CD1c-positive myeloid dendritic cell (primary cell): Measurements from ENCODE around the gene TRMU.
"Not testable (repeated sequence)": the region's sequence is repeated elsewhere in the genome, so short reads cannot be mapped to it uniquely, and the experiment has no call there.

ENCODE experiments used
- DNase-seq: peaks from one replicate; pipeline ENCODE4 v3.0.0-alpha.2; 2016; ENCODE audit errors: extremely low spot score

Gene TRMU

GRCh38 chr22:46300491-46300890 is 35.0 kb upstream of the TRMU start:
- no peak for DNase-seq

- DNase-seq: no peak
Measured at GRCh38 chr22:46303347-46303965, 32.1 kb upstream of the TRMU start.

DNA sequence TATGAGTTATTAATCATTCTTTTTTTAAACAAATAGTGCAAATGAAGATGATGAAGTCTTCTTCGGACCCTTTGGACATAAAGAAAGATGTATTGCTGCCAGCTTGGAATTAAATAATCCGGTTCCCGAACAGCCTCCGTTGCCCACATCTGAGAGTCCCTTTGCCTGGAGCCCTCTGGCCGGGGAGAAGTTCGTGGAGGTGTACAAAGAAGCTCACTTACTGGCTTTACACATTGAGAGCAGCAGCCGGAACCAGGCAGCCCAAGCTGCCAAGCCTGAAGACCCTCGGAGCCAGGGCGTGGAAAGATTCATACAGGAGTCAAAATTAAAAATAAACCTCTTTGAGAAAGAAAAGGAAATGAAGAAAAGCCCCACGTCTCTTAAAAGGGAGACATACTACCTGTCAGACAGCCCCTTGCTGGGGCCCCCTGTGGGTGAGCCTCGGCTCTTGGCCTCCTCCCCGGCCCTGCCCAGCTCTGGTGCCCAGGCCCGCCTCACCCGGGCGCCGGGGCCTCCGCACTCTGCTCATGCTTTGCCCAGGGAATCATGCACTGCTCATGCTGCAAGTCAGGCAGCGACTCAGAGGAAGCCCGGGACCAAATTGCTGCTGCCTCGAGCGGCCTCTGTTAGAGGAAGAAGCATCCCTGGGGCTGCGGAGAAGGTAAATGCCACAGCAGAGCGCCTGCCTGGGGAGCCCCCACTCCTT is 27.1 kb upstream of the TRMU start:
- no peak for DNase-seq

GRCh38 chr22:46309526-46310085 is 25.9 kb upstream of the TRMU start:
- no peak for DNase-seq

DNA sequence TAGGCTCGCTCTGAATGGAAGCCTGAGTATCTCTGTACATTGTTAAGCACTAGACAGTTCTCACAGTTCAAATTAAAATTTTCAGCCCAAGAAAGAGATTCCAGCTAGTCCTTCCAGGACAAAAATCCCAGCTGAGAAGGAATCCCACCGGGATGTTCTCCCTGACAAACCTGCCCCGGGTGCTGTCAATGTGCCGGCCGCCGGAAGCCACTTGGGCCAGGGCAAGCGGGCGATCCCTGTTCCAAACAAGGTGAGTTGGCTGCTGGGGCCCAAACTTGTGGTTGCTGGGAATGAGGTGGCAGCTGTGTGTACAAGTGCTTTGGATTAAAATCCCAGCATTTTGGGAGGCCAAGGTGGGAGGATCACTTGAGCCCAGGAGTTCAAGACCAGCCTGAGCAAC is 23.5 kb upstream of the TRMU start:
- DNase-seq: no peak

- not testable (repeated sequence) for DNase-seq
Measured at GRCh38 chr22:46312848-46313247, 22.7 kb upstream of the TRMU start.

DNA sequence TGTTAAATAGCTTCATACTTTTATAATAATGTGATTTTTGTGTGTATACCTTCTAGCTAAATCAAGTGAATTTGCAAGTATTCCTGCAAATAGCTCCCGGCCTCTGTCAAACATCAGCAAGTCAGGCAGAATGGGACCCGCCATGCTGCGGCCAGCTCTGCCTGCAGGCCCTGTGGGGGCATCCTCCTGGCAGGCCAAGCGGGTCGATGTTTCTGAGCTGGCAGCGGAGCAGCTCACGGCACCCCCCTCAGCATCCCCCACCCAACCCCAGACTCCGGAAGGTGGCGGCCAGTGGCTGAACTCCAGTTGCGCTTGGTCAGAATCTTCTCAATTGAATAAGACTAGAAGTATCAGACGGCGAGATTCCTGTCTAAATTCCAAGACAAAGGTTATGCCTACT is 19.5 kb upstream of the TRMU start:
- DNase-seq: no peak

- DNase-seq: no peak
Measured at GRCh38 chr22:46317646-46318045, 17.9 kb upstream of the TRMU start.

GRCh38 chr22:46318576-46318975 is 16.9 kb upstream of the TRMU start:
- DNase-seq: no peak

- DNase-seq: no peak
Measured at GRCh38 chr22:46319319-46319718, 16.2 kb upstream of the TRMU start.

DNA sequence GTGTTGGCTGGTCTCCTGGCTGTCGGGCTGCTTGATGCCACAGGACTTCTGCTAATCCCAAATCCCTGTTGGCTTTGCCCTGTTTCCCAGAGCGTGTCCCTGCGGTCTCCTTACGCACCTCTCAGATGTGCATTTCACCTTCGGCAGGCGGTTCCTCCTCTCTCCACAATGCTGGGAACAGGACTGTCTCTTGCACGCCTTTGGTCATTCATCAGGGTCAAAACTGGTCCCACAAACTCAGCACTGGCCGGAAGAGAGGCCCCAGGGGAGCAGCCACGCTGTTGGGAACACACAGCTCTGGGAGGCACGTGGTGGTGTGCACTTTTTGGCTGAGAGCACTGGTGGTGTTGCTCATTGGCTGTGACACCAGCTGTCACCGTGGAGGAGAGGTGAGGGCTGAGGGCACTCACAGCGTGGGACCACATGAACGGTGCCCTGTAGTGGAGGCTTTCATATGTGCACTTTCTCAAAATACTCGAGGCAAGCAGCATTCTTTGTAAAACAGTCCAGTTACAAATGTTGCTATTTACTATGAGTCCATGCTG is 15.3 kb upstream of the TRMU start:
- DNase-seq: no peak

GRCh38 chr22:46320716-46321386 is 14.7 kb upstream of the TRMU start:
- no peak for DNase-seq

- DNase-seq: no peak
Measured at GRCh38 chr22:46322711-46323110, 12.8 kb upstream of the TRMU start.

DNA sequence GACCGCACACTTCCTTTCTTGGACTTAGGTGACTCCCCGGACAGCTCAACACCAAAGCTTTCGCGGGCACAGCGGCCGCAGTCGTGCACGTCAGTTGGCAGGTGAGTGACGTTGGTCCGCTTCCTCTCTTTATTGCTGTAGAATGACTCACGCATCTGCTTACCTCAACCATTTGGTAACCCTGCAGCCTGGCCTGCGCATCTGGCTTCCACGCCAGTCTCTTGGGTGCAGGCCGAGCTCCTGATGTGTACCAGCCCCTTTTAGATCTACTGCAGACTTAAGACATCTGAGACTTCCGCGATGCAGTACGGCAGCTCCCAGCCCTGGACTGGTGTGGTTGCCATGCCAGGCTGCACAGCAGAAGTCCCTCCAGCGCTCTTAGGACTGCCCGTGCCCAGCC is 12.4 kb upstream of the TRMU start:
- DNase-seq: no peak

GRCh38 chr22:46326066-46326680 is 9.3 kb upstream of the TRMU start:
- no peak for DNase-seq

GRCh38 chr22:46327691-46328465 is 7.6 kb upstream of the TRMU start:
- no peak for DNase-seq

- DNase-seq: no peak
Measured at GRCh38 chr22:46328797-46329196, 6.7 kb upstream of the TRMU start.

DNA sequence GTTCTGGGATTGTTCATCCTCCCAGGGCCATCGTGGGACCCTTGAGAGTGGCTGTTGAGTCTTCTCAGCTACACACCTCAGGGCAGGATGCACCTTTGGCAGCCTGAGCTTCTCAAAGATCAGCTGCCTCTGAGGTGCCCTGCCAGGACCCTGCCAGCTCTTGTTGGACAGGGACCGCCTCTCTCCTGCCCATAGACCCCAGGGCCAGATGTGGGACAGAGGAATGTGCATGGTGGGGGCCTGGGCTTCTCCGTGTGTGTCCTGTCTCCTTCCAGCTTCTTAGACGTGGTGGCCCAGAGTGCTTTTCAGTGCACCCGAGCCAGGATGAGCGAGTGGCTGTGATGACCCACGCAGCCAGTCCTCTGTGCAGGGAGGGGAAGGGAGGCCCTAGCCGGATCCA is 5.9 kb upstream of the TRMU start:
- no peak for DNase-seq

GRCh38 chr22:46330426-46330825 is 5.1 kb upstream of the TRMU start:
- DNase-seq: no peak

- no peak for DNase-seq
Measured at GRCh38 chr22:46331496-46331895, 4.0 kb upstream of the TRMU start.
